Activated B cell treated with CpG ODN at 0.5 μM for 24 hours (primary cell): ENCODE data around the gene SYK. TPM values are rescaled to one million over a fixed set of nuclear protein-coding genes. Genes with fewer than 3 reads are reported as not detected.

Source experiments
- ATAC-seq: fragments of 200-7000 bp; cut with Tn5 transposase; one replicate; pipeline ENCODE4 v1.10.0; 2021; ENCODE audit warnings: low read depth, mild to moderate bottlenecking, moderate library complexity
- CTCF ChIA-PET: fragments of 350-600 bp; sonication (Branson Sonifier 250); formaldehyde crosslinking; loops from one replicate; lab custom pipeline; 2021; ENCODE audit warnings: antibody characterized with exemption; lab: Charles Lee
- POLR2A ChIA-PET: fragments of 350-600 bp; sonication (Branson Sonifier 250); formaldehyde crosslinking; loops from one replicate; lab custom pipeline; 2021; ENCODE audit warnings: antibody characterized with exemption; lab: Charles Lee
- DNase-seq: peaks from one replicate; pipeline ENCODE4 v3.0.0; 2022
- H3K27ac Mint-ChIP-seq: one replicate; pipeline ENCODE4 v1.8.0; 2020; ENCODE audit warnings: mixed read lengths
- H3K27me3 Mint-ChIP-seq: one replicate; pipeline ENCODE4 v1.8.0; 2021; ENCODE audit warnings: mixed read lengths
- H3K36me3 Mint-ChIP-seq: one replicate; pipeline ENCODE4 v1.8.0; 2021; ENCODE audit warnings: low read depth, mixed read lengths
- H3K4me1 Mint-ChIP-seq: one replicate; pipeline ENCODE4 v1.8.0; 2021; ENCODE audit warnings: mixed read lengths
- H3K4me3 Mint-ChIP-seq: one replicate; pipeline ENCODE4 v1.8.0; 2020; ENCODE audit warnings: mild to moderate bottlenecking, mixed read lengths
- H3K9me3 Mint-ChIP-seq: one replicate; pipeline ENCODE4 v1.8.0; 2020; ENCODE audit warnings: mixed read lengths
- CTCF ChIP-seq: fragments of 200-600 bp; IDR thresholded peaks from one replicate; pipeline ENCODE4 v1.8.0; 2022; ENCODE audit warnings: antibody characterized with exemption, mild to moderate bottlenecking
- intact Hi-C: fragments of 100-400 bp; cut with micrococcal nuclease; formaldehyde crosslinking; loops from one replicate; pipeline ENCODE4 v1.15.1; 2024
- total RNA-seq: library from RNA; stranded (reverse); gene quantifications from 2 replicates; pipeline ENCODE4 v1.2.3, GENCODE V29; 2022

SYK gene
- total RNA-seq, 1 donor from 2014 or later: 222 TPM

- CTCF ChIA-PET: no interaction called here
Observed at GRCh38 chr9:90864779-90865178, 63.2 kb downstream of the SYK start.

GRCh38 chr9:90867101-90867500 lies 65.5 kb downstream of the SYK start:
- POLR2A ChIA-PET: no interaction called here
- no peak for DNase-seq
- intact Hi-C loops: loop anchor here (10.0 kb wide), 2 partner anchors 222 to 1262 kb away; partner anchors contain the start of genes DIRAS2 and GADD45G

More at GRCh38 chr9:90864779-90865178, 63.2 kb downstream of the SYK start:
- H3K9me3 Mint-ChIP-seq: no peaks in the 10 kb centered on the region
- ATAC-seq (no peak), DNase-seq (no peak)
- H3K4me1 Mint-ChIP-seq: peaks cover 23% of the 10 kb centered on the region
- no peak overlapping the region for H3K4me3 Mint-ChIP-seq
- no peak overlapping the region for H3K27ac Mint-ChIP-seq
- intact Hi-C loops: loop anchor here (10.0 kb wide), 2 partner anchors 220 to 1260 kb away; partner anchors contain the start of genes DIRAS2 and GADD45G
- POLR2A ChIA-PET: no interaction called here
- no peak for TF ChIP-seq CTCF
- H3K36me3 Mint-ChIP-seq: peaks cover 84% of the 10 kb centered on the region
- no peaks in the 10 kb centered on the region for H3K27me3 Mint-ChIP-seq

GRCh38 chr9:90868555-90868954 lies 66.9 kb downstream of the SYK start:
- ChIA-PET CTCF (interaction anchor here (1.6 to 2.4 kb wide), 2 partner anchors 34 to 113 kb away, joined by 6 to 8 read pairs; no protein-coding TSS in a partner anchor), POLR2A (no interaction called here)
- TF ChIP-seq CTCF: no peak
- Mint-ChIP-seq H3K36me3 (peaks cover 81% of the 10 kb centered on the region), H3K4me3 (no peak overlapping the region), H3K27me3 (no peaks in the 10 kb centered on the region), H3K9me3 (no peaks in the 10 kb centered on the region), H3K4me1 (peaks cover 4% of the 10 kb centered on the region), H3K27ac (peak overlapping the region; percentile 68)
- DNase-seq (no peak), ATAC-seq (no peak)
- intact Hi-C loops: loop anchor here (10.0 kb wide), 2 partner anchors 224 to 1264 kb away; partner anchors contain the start of genes DIRAS2 and GADD45G

More at GRCh38 chr9:90867101-90867500, 65.5 kb downstream of the SYK start:
- no peak for TF ChIP-seq CTCF
- peaks cover 10% of the 10 kb centered on the region for H3K4me1 Mint-ChIP-seq
- ATAC-seq: no peak
- peaks cover 84% of the 10 kb centered on the region for H3K36me3 Mint-ChIP-seq
- CTCF ChIA-PET: interaction anchor here (1.0 kb wide), 1 partner anchor 11 kb away, joined by 3 read pairs; no protein-coding TSS in a partner anchor
- H3K9me3 Mint-ChIP-seq: no peaks in the 10 kb centered on the region
- H3K27ac Mint-ChIP-seq: peak overlapping the region; percentile 41
- H3K4me3 Mint-ChIP-seq: no peak overlapping the region
- no peaks in the 10 kb centered on the region for H3K27me3 Mint-ChIP-seq

GRCh38 chr9:90869361-90869760 lies 67.7 kb downstream of the SYK start:
- DNase-seq (no peak), ATAC-seq (no peak)
- Mint-ChIP-seq H3K9me3 (no peaks in the 10 kb centered on the region), H3K4me3 (no peak overlapping the region), H3K27ac (peak overlapping the region; percentile 59), H3K36me3 (peaks cover 81% of the 10 kb centered on the region), H3K27me3 (no peaks in the 10 kb centered on the region), H3K4me1 (peaks cover 4% of the 10 kb centered on the region)
- TF ChIP-seq CTCF: no peak
- CTCF ChIA-PET: interaction anchor here (0.7 to 2.4 kb wide), 6 partner anchors 11 to 643 kb away, joined by 3 to 9 read pairs (median 6); no protein-coding TSS in a partner anchor
- POLR2A ChIA-PET: no interaction called here
- intact Hi-C loops: loop anchor here (10.0 kb wide), 2 partner anchors 225 to 1265 kb away; partner anchors contain the start of genes DIRAS2 and GADD45G

- intact Hi-C loops: loop anchor here (1.0 to 10.0 kb wide), 7 partner anchors 70 to 728 kb away; partner anchors contain the start of gene SYK
- Mint-ChIP-seq H3K27ac (peak overlapping the region; percentile 74), H3K9me3 (no peaks in the 10 kb centered on the region), H3K27me3 (no peaks in the 10 kb centered on the region), H3K4me1 (peaks cover 4% of the 10 kb centered on the region), H3K4me3 (no peak overlapping the region), H3K36me3 (peaks cover 78% of the 10 kb centered on the region)
- POLR2A ChIA-PET: interaction anchor here (1.5 kb wide), 1 partner anchor 102 kb away, joined by 3 read pairs; no protein-coding TSS in a partner anchor
- peak; percentile 97 for TF ChIP-seq CTCF
- ATAC-seq (no peak), DNase-seq (no peak)
- CTCF ChIA-PET: interaction anchor here (0.7 to 2.4 kb wide), 17 partner anchors 10 to 729 kb away, joined by 3 to 9 read pairs (median 4); no protein-coding TSS in a partner anchor
Observed at GRCh38 chr9:90870621-90871326, 69.2 kb downstream of the SYK start.
